Osteocyte (in vitro differentiated cells): ENCODE data around the gene WNK1. TPM values are rescaled to one million over a fixed set of nuclear protein-coding genes. Genes with fewer than 3 reads are reported as not detected.
"Not testable (repeated sequence)": the region's sequence is repeated elsewhere in the genome, so short reads cannot be mapped to it uniquely, and the experiment has no call there.

Source experiments
- DNase-seq: peaks from one replicate; pipeline ENCODE4 v3.0.0; 2021; ENCODE audit warnings: mixed read lengths; ENCODE audit not compliant: unreplicated experiment; ENCODE audit errors: extremely low spot score
- H3K27ac Mint-ChIP-seq: one replicate; pipeline ENCODE4 v1.8.0; 2021; ENCODE audit warnings: mild to moderate bottlenecking, mixed read lengths; ENCODE audit not compliant: unreplicated experiment
- H3K27me3 Mint-ChIP-seq: one replicate; pipeline ENCODE4 v1.8.0; 2021; ENCODE audit warnings: mixed read lengths; ENCODE audit not compliant: unreplicated experiment
- H3K36me3 Mint-ChIP-seq: one replicate; pipeline ENCODE4 v1.8.0; 2021; ENCODE audit warnings: mixed read lengths; ENCODE audit not compliant: unreplicated experiment
- H3K4me1 Mint-ChIP-seq: one replicate; pipeline ENCODE4 v1.8.0; 2021; ENCODE audit warnings: mixed read lengths; ENCODE audit not compliant: unreplicated experiment
- H3K4me3 Mint-ChIP-seq: one replicate; pipeline ENCODE4 v1.8.0; 2021; ENCODE audit warnings: mild to moderate bottlenecking, moderate library complexity, mixed read lengths; ENCODE audit not compliant: unreplicated experiment
- H3K9me3 Mint-ChIP-seq: one replicate; pipeline ENCODE4 v1.8.0; 2021; ENCODE audit warnings: mixed read lengths; ENCODE audit not compliant: unreplicated experiment
- total RNA-seq: library from RNA; stranded (reverse); gene quantifications from 2 replicates; pipeline ENCODE4 v1.2.1, GENCODE V29; 2021
- TF ChIP-seq, protein P1 (sequence below): fragments of 200-600 bp; sonication (generic); IDR thresholded peaks from 2 replicates; pipeline ENCODE4 v1.5.0; 2021; ENCODE audit warnings: antibody characterized with exemption, mild to moderate bottlenecking, moderate library complexity

The WNK1 gene
- total RNA-seq, 1 donor from 2014 or later = 188 TPM

DNA sequence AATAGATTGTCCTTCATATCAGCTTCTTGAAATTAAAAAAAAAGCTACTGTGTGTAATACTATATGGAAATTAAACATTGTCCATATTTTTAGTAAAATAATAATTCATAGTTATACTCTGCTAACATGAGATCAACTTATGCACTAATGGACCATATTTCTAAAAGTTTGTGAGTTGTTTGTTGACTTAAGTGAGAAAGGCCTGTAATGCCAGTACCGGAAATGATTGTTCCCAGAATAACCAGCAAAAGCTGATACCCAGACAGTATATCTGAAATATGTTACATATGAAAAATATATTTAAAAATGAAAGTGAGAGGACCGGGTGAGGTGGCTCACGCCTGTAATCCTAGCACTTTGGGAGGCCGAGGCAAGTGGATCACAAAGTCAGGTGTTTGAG lies 35.9 kb downstream of the WNK1 start:
- H3K36me3 Mint-ChIP-seq = no peaks in the 10 kb centered on the region
- DNase-seq = no peak
- TF ChIP-seq, protein P1, sequence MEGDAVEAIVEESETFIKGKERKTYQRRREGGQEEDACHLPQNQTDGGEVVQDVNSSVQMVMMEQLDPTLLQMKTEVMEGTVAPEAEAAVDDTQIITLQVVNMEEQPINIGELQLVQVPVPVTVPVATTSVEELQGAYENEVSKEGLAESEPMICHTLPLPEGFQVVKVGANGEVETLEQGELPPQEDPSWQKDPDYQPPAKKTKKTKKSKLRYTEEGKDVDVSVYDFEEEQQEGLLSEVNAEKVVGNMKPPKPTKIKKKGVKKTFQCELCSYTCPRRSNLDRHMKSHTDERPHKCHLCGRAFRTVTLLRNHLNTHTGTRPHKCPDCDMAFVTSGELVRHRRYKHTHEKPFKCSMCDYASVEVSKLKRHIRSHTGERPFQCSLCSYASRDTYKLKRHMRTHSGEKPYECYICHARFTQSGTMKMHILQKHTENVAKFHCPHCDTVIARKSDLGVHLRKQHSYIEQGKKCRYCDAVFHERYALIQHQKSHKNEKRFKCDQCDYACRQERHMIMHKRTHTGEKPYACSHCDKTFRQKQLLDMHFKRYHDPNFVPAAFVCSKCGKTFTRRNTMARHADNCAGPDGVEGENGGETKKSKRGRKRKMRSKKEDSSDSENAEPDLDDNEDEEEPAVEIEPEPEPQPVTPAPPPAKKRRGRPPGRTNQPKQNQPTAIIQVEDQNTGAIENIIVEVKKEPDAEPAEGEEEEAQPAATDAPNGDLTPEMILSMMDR = no peak
- no peak overlapping the region for H3K4me3 Mint-ChIP-seq
- H3K27ac Mint-ChIP-seq = no peak overlapping the region
- no peaks in the 10 kb centered on the region for H3K27me3 Mint-ChIP-seq
- no peaks in the 10 kb centered on the region for H3K9me3 Mint-ChIP-seq
- H3K4me1 Mint-ChIP-seq = peaks cover 37% of the 10 kb centered on the region

DNA sequence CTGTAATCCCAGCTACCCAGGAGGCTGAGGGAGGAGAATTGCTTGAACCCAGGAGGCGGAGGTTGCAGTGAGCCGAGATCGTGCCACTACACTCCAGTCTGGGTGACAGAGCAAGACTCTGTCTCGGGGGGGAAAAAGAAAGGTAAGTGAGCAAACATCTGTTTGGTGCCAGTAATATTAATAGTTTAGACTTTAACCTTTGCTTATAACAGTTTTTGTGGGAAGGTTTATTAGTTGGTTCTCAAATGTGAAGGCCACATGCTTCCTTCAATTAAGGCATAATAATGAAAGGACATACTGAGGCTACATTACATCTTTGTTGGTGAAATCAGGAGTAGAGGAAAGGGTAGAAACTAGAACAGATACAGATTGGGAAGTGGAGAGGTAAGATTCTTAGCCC lies 36.4 kb downstream of the WNK1 start:
- not testable (repeated sequence) for DNase-seq, H3K9me3 Mint-ChIP-seq, H3K4me3 Mint-ChIP-seq, H3K36me3 Mint-ChIP-seq, H3K27me3 Mint-ChIP-seq, H3K27ac Mint-ChIP-seq
- peaks cover 40% of the 10 kb centered on the region for H3K4me1 Mint-ChIP-seq

DNA sequence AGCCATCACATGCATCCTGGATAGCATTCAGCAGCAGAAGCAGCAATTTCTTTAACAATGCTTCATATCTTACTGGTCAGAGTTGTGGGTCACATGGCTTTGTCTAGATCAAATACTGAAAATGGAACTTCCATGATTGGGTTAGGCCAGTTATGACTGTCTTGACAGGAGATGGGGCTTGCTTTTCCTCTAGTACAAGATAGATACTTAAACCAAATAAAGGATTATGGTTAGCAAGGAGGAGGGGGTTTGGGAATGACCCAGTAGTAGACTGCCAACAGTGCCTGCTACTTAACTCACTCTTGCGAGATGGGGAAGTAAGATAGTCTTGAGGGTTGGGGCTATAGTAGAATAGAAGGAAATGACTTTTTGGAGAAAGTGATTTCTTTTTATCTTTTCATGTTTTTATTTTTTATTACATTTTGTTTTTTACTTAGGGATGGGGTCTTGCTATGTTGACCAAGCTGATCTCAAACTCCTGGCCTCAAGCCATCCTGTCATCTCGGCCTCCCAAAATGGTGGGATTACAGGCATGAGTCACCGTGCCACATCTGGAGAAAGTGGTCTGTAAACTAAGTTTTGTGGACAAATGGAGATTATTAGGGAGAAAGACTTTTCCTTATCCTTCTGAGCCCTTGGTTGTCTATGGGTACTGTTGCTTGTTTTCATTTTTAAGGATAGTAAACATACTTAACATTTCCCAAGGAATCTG lies 37.6 kb downstream of the WNK1 start:
- no peaks in the 10 kb centered on the region for H3K36me3 Mint-ChIP-seq
- TF ChIP-seq, protein P1 = no peak
- H3K9me3 Mint-ChIP-seq = no peaks in the 10 kb centered on the region
- H3K4me1 Mint-ChIP-seq = peaks cover 41% of the 10 kb centered on the region
- H3K27ac Mint-ChIP-seq = peak overlapping the region; percentile 28
- no peak overlapping the region for H3K4me3 Mint-ChIP-seq
- no peaks in the 10 kb centered on the region for H3K27me3 Mint-ChIP-seq
- no peak for DNase-seq

DNA sequence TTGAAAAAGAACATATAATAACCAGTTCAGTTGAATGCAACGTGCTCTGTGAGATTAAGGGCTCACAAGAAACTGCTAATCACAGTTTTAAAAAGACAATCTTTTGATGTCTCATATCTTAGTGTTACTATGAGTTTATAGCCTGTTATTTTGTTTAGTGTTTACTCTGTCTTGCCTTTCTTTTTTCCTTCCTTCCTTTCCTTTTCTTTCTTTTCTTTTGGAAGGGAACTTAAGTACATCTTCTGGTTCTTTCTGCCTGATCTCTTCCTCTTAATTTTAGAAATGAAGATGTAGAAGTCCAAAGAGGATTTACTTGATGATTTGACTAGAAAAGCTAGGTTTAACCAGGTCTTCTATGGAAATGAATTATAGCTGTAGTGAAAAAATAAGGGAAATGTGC lies 38.2 kb downstream of the WNK1 start:
- Mint-ChIP-seq H3K36me3 (no peaks in the 10 kb centered on the region), H3K4me3 (no peak overlapping the region), H3K9me3 (no peaks in the 10 kb centered on the region), H3K27ac (peak overlapping the region; percentile 28), H3K27me3 (no peaks in the 10 kb centered on the region), H3K4me1 (peaks cover 46% of the 10 kb centered on the region)
- no peak for DNase-seq
- TF ChIP-seq, protein P1 = no peak

DNA sequence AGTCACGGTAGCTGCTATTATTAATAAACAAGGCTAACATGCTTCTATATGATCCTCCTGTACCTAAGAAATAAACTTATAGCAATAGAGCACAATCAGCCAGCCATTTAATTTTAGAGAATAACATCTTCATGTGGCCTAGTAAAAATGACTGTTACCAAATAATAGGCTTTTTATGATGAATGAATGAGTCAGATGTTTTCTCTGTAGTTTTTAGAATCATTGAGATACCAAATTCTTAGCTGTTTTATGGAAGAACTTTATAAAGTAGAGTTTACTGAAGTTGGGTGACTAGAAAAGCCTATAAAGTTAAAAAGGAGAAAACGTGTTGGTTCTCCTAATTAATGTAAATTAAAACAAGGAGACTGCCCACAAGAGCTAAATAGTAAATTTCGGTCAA lies 40.7 kb downstream of the WNK1 start:
- DNase-seq = no peak
- Mint-ChIP-seq H3K9me3 (no peaks in the 10 kb centered on the region), H3K4me1 (peaks cover 62% of the 10 kb centered on the region), H3K27ac (no peak overlapping the region), H3K4me3 (no peak overlapping the region), H3K36me3 (no peaks in the 10 kb centered on the region), H3K27me3 (no peaks in the 10 kb centered on the region)
- TF ChIP-seq, protein P1 = no peak

DNA sequence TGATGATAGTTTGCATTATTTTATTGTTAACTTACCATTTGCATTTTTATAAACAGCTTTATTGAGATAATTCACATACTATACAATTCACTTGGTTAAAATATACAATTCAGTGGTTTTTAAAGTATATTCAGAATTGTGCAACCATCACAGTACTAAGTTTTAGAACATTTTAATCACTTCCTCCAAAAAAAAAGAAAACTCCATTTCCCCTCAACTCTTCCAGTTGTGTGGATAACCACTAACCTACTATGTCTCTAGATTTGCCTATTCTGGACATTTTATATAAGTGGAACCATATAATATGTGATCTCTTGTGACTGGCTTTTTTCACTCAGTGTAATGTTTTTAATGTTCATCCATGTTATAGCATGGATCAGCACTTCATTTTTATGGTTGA lies 41.3 kb downstream of the WNK1 start:
- Mint-ChIP-seq H3K27me3 (no peaks in the 10 kb centered on the region), H3K4me1 (peaks cover 60% of the 10 kb centered on the region), H3K9me3 (no peaks in the 10 kb centered on the region), H3K27ac (no peak overlapping the region), H3K4me3 (no peak overlapping the region), H3K36me3 (no peaks in the 10 kb centered on the region)
- DNase-seq = no peak
- TF ChIP-seq, protein P1 = no peak
